IMR-90 (cell line): ENCODE data around the gene LRPAP1. TPM values are rescaled to one million over a fixed set of nuclear protein-coding genes. Genes with fewer than 3 reads are reported as not detected.

Experiments
- ATAC-seq: fragments of 200-7000 bp; cut with Tn5 transposase; 2 replicates; pipeline ENCODE4 v1.9.1; 2020; ENCODE audit warnings: low read depth, mild to moderate bottlenecking, moderate library complexity
- BruUV-seq: library from RNA; stranded (reverse); fragments of 400-500 nt; replicated peaks from 2 replicates; lab custom pipeline; 2021; lab: Mats Ljungman, UMichigan
- CTCF ChIA-PET: fragments of 300-600 bp; formaldehyde crosslinking; extraction: SDS; loops from one replicate; lab custom pipeline; 2021; ENCODE audit warnings: antibody characterized with exemption; lab: Yijun Ruan, JAX
- POLR2A ChIA-PET: fragments of 300-600 bp; sonication (Branson Sonifier 250); formaldehyde crosslinking; loops from one replicate; lab custom pipeline; 2022; ENCODE audit warnings: antibody characterized with exemption; ENCODE audit not compliant: unreplicated experiment; lab: Charles Lee
- DNase-seq: peaks from one replicate; pipeline ENCODE4 v3.0.0; 2013
- H2AFZ ChIP-seq: replicated peaks from 2 replicates; pipeline ENCODE3; 2013; ENCODE audit warnings: low read length, mild to moderate bottlenecking; ENCODE audit not compliant: poor library complexity
- H2AK5ac ChIP-seq: 2 replicates; pipeline ENCODE4 v1.6.1; 2013; ENCODE audit warnings: low read depth, low read length, inconsistent platforms
- H2AK9ac ChIP-seq: replicated peaks from 2 replicates; pipeline ENCODE3; 2013; ENCODE audit warnings: mild to moderate bottlenecking, low read depth, low read length, moderate library complexity; ENCODE audit not compliant: poor library complexity
- H2BK120ac ChIP-seq: 2 replicates; pipeline ENCODE4 v1.6.1; 2013; ENCODE audit warnings: low read depth, low read length, inconsistent platforms
- H2BK15ac ChIP-seq: 3 replicates; pipeline ENCODE4 v1.6.1; 2013; ENCODE audit warnings: low read depth, low read length, inconsistent platforms
- H2BK20ac ChIP-seq: 2 replicates; pipeline ENCODE4 v1.6.1; 2013; ENCODE audit warnings: low read depth, mild to moderate bottlenecking, inconsistent platforms, low read length, moderate library complexity
- H2BK5ac ChIP-seq: 2 replicates; pipeline ENCODE4 v1.6.1; 2013; ENCODE audit warnings: mild to moderate bottlenecking, low read depth, low read length, inconsistent platforms; ENCODE audit not compliant: poor library complexity, severe bottlenecking
- H3K14ac ChIP-seq: replicated peaks from 2 replicates; pipeline ENCODE4 v1.6.1; 2013; ENCODE audit warnings: low read depth, low read length, inconsistent platforms
- H3K18ac ChIP-seq: 2 replicates; pipeline ENCODE4 v1.6.1; 2013; ENCODE audit warnings: low read depth, low read length, control low read depth
- H3K23ac ChIP-seq: 2 replicates; pipeline ENCODE4 v1.6.1; 2013; ENCODE audit warnings: low read depth, low read length, inconsistent platforms
- H3K27ac ChIP-seq: 2 replicates; pipeline ENCODE4 v1.5.1; 2013; ENCODE audit warnings: mild to moderate bottlenecking, control low read depth, low read length; ENCODE audit not compliant: insufficient read depth
- H3K27me3 ChIP-seq: 2 replicates; pipeline ENCODE4 v1.6.1; 2013; ENCODE audit warnings: low read length; ENCODE audit not compliant: control insufficient read depth, insufficient read depth
- H3K36me3 ChIP-seq: 2 replicates; pipeline ENCODE4 v1.6.1; 2013; ENCODE audit warnings: low read length, mixed read lengths; ENCODE audit not compliant: control insufficient read depth, insufficient read depth
- H3K4ac ChIP-seq: 2 replicates; pipeline ENCODE4 v1.6.1; 2013; ENCODE audit warnings: low read depth, low read length, inconsistent platforms
- H3K4me1 ChIP-seq: 2 replicates; pipeline ENCODE4 v1.6.1; 2013; ENCODE audit warnings: low read length, mixed read lengths; ENCODE audit not compliant: control insufficient read depth, insufficient read depth
- H3K4me2 ChIP-seq: 2 replicates; pipeline ENCODE4 v1.6.1; 2013; ENCODE audit warnings: low read depth, mild to moderate bottlenecking, control low read depth, low read length, moderate library complexity
- H3K4me3 ChIP-seq: 2 replicates; pipeline ENCODE4 v1.5.1; 2013; ENCODE audit warnings: low read depth, mild to moderate bottlenecking, control low read depth, low read length, moderate library complexity; ENCODE audit not compliant: insufficient read depth
- H3K56ac ChIP-seq: 2 replicates; pipeline ENCODE4 v1.6.1; 2013; ENCODE audit warnings: low read length, inconsistent platforms; ENCODE audit not compliant: insufficient read depth; ENCODE audit errors: extremely low read depth
- H3K79me1 ChIP-seq, 2 experiments: 2 replicates each; pipeline ENCODE4 v1.6.1; 2013; ENCODE audit warnings: low read length in 2 of 2, inconsistent platforms in 1 of 2, low read depth in 1 of 2
- H3K9ac ChIP-seq: 2 replicates; pipeline ENCODE4 v1.6.1; 2013; ENCODE audit warnings: low read depth, low read length, control low read depth
- H3K9me1 ChIP-seq: 2 replicates; pipeline ENCODE4 v1.6.1; 2013; ENCODE audit warnings: low read length, inconsistent platforms; ENCODE audit not compliant: insufficient read depth
- H3K9me3 ChIP-seq: 2 replicates; pipeline ENCODE4 v1.6.1; 2013; ENCODE audit warnings: low read length; ENCODE audit not compliant: control insufficient read depth, insufficient read depth
- H4K20me1 ChIP-seq: 2 replicates; pipeline ENCODE4 v1.6.1; 2013; ENCODE audit warnings: low read length, inconsistent platforms; ENCODE audit not compliant: insufficient read depth
- H4K5ac ChIP-seq: 2 replicates; pipeline ENCODE4 v1.6.1; 2013; ENCODE audit warnings: mild to moderate bottlenecking, low read depth, low read length, control low read depth
- H4K8ac ChIP-seq, 2 experiments: 2 replicates each; pipeline ENCODE4 v1.6.1; 2013; ENCODE audit warnings: low read depth in 2 of 2, low read length in 2 of 2, control low read depth in 1 of 2, inconsistent platforms in 1 of 2
- H4K91ac ChIP-seq: 2 replicates; pipeline ENCODE4 v1.6.1; 2013; ENCODE audit warnings: low read depth, low read length, inconsistent platforms; ENCODE audit not compliant: insufficient read depth
- BHLHE40 ChIP-seq: fragments of 150-350 bp; IDR thresholded peaks from 2 replicates; pipeline ENCODE4 v1.6.1; 2016; ENCODE audit warnings: mild to moderate bottlenecking, low read depth, low read length
- CEBPB ChIP-seq: IDR thresholded peaks from 2 replicates; pipeline ENCODE4 v1.6.1; 2012; ENCODE audit warnings: low read depth, low read length, improper control_type of control experiment
- CHD1 ChIP-seq: IDR thresholded peaks from 2 replicates; pipeline ENCODE4 v1.6.1; 2012; ENCODE audit warnings: low read depth, low read length, improper control_type of control experiment
- CTCF ChIP-seq: conservative IDR thresholded peaks from 2 replicates; pipeline ENCODE4 v1.5.1; 2012; ENCODE audit warnings: mild to moderate bottlenecking, low read depth, low read length, improper control_type of control experiment
- ELK1 ChIP-seq: fragments of 150-350 bp; IDR thresholded peaks from 2 replicates; pipeline ENCODE4 v1.6.1; 2016; ENCODE audit warnings: low read depth, mild to moderate bottlenecking, low read length, moderate library complexity, borderline replicate concordance
- FOS ChIP-seq: fragments of 150-350 bp; IDR thresholded peaks from 2 replicates; pipeline ENCODE4 v1.6.1; 2016; ENCODE audit warnings: low read depth, low read length
- MAFK ChIP-seq: IDR thresholded peaks from 2 replicates; pipeline ENCODE4 v1.6.1; 2012; ENCODE audit warnings: low read depth, low read length, improper control_type of control experiment
- MAZ ChIP-seq: IDR thresholded peaks from 2 replicates; pipeline ENCODE4 v1.6.1; 2012; ENCODE audit warnings: low read depth, mild to moderate bottlenecking, low read length, improper control_type of control experiment, moderate library complexity, borderline replicate concordance
- MXI1 ChIP-seq: IDR thresholded peaks from 2 replicates; pipeline ENCODE4 v1.6.1; 2012; ENCODE audit warnings: low read depth, mild to moderate bottlenecking, low read length, moderate library complexity, borderline replicate concordance
- NFE2L2 ChIP-seq: fragments of 150-350 bp; IDR thresholded peaks from 2 replicates; pipeline ENCODE4 v1.6.1; 2016; ENCODE audit warnings: low read depth, mild to moderate bottlenecking, low read length
- POLR2A ChIP-seq: IDR thresholded peaks from 2 replicates; pipeline ENCODE4 v1.6.1; 2012; ENCODE audit warnings: mild to moderate bottlenecking, low read depth, low read length
- RAD21 ChIP-seq: IDR thresholded peaks from 2 replicates; pipeline ENCODE4 v1.6.1; 2012; ENCODE audit warnings: low read length, improper control_type of control experiment
- RFX5 ChIP-seq: IDR thresholded peaks from 2 replicates; pipeline ENCODE4 v1.8.0; 2012; ENCODE audit warnings: low read depth, mild to moderate bottlenecking, low read length, moderate library complexity
- SMC3 ChIP-seq: fragments of 150-350 bp; IDR thresholded peaks from 2 replicates; pipeline ENCODE4 v1.6.1; 2016; ENCODE audit warnings: low read depth, mild to moderate bottlenecking, antibody characterized with exemption, low read length, moderate library complexity
- USF2 ChIP-seq: fragments of 150-350 bp; IDR thresholded peaks from 2 replicates; pipeline ENCODE4 v1.6.1; 2017; ENCODE audit warnings: mild to moderate bottlenecking, antibody characterized with exemption, low read length, low read depth
- WGBS, 2 experiments: methylation state at CpG; one replicate each; pipeline versions ENCODE4 v1.1.5 to v1.1.7; 2013; ENCODE audit warnings: missing lambda C conversion rate in 2 of 2; ENCODE audit not compliant: insufficient read length in 1 of 2; ENCODE audit errors: extremely low coverage in 2 of 2; 5-methylcytosine and 5-hydroxymethylcytosine counted together
- dilution Hi-C: fragments of 300-500 bp; cut with HindIII; formaldehyde crosslinking; loops from one replicate; pipeline ENCODE4 v1.14.3; 2018; ENCODE audit warnings: low sequenced_read_pairs; ENCODE audit not compliant: unreplicated experiment
- in situ Hi-C: fragments of 300-500 bp; cut with MboI; formaldehyde crosslinking; loops from 3 replicates; pipeline ENCODE4 v1.14.3; 2019; ENCODE audit warnings: low sequenced_read_pairs, inconsistent platforms, mixed read lengths
- intact Hi-C: fragments of 100-400 bp; cut with micrococcal nuclease; formaldehyde crosslinking; loops from 2 replicates; pipeline ENCODE4 v1.10.0; 2022
- polyA plus RNA-seq, 3 experiments: library from polyadenylated mRNA; depleted of rRNA; stranded (reverse); fragments of >200 nt; gene quantifications; 2 replicates each; pipeline ENCODE4 v1.2.3, GENCODE V29; 2012; ENCODE audit warnings: low replicate concordance in 1 of 3
- total RNA-seq: library from RNA; depleted of rRNA; stranded (reverse); fragments of >200 nt; gene quantifications from 2 replicates; pipeline ENCODE4 v1.2.3, GENCODE V29; 2012

LRPAP1 gene
- total and polyA plus RNA-seq, 2 of the 4 experiments (the other 2 are of a cell fraction) = 135 to 175 TPM

- no peak overlapping the region for H3K9ac ChIP-seq
- no peak overlapping the region for H3K23ac ChIP-seq
- 0 out of 2 replicates have a peak, but pooled peaks cover 5% of the 10 kb centered on the region for H3K9me1 ChIP-seq
- DNase-seq = no peak
- no peak for ATAC-seq
- H2AK9ac ChIP-seq = no peak overlapping the region
- H2BK5ac ChIP-seq = no peak overlapping the region
- H2BK20ac ChIP-seq = no peak overlapping the region
- WGBS, 2 experiments = 85% methylated on average over 19 of the region's 40 CpGs; no CpG with 5 or more reads in 1 of the 2 experiments
- H4K91ac ChIP-seq = no peak overlapping the region
- no peak overlapping the region for H3K4me3 ChIP-seq
- no peak overlapping the region for H2BK15ac ChIP-seq
- no peak overlapping the region for H2BK120ac ChIP-seq
- no peaks in the 10 kb centered on the region for H3K4me1 ChIP-seq
- H2AK5ac ChIP-seq = no peak overlapping the region
- H2AFZ ChIP-seq = no peak overlapping the region
- H3K27me3 ChIP-seq = peaks cover 49% of the 10 kb centered on the region
- ChIA-PET CTCF (no interaction called here), POLR2A (no interaction called here)
- no peak overlapping the region for H3K56ac ChIP-seq
- no peaks in the 10 kb centered on the region for H3K9me3 ChIP-seq
- H3K36me3 ChIP-seq = no peaks in the 10 kb centered on the region
- in situ Hi-C loops (no loop called here), dilution Hi-C loops (no loop called here), intact Hi-C loops (no loop called here)
- no peak overlapping the region for H3K18ac ChIP-seq
- H4K8ac ChIP-seq = no peak overlapping the region
- H4K20me1 ChIP-seq = 0 out of 2 replicates have a peak, but pooled peaks cover 8% of the 10 kb centered on the region
- H4K5ac ChIP-seq = no peak overlapping the region
- H3K4me2 ChIP-seq = no peak overlapping the region
- TF ChIP-seq CTCF = no peak
- no peak for TF ChIP-seq RFX5
- TF ChIP-seq MAFK = no peak
- no peak for TF ChIP-seq FOS
- no peak for TF ChIP-seq RAD21
- no peak for TF ChIP-seq BHLHE40
- TF ChIP-seq CHD1 = no peak
- TF ChIP-seq POLR2A = no peak
- no peak for TF ChIP-seq USF2
- TF ChIP-seq MXI1 = no peak
- TF ChIP-seq CEBPB = no peak
- no peak for TF ChIP-seq ELK1
- TF ChIP-seq NFE2L2 = no peak
- TF ChIP-seq SMC3 = no peak
- TF ChIP-seq MAZ = no peak
- H3K79me1 ChIP-seq = no peaks in the 10 kb centered on the region
- no peak overlapping the region for H3K4ac ChIP-seq
- no peak overlapping the region for H3K14ac ChIP-seq
- H3K27ac ChIP-seq = no peak overlapping the region
- no TSS peak for BruUV-seq
These were observed 65.3 kb downstream of the LRPAP1 start for GRCh38 chr4:3466691-3467600.
